Raji (cell line): ENCODE results near the gene IFNA14.
"Not testable (repeated sequence)": the region's sequence is repeated elsewhere in the genome, so short reads cannot be mapped to it uniquely, and the experiment has no call there.

Experiments
- POLR2A ChIP-seq: IDR thresholded peaks from 2 replicates; pipeline ENCODE4 v1.6.1; 2011; ENCODE audit warnings: low read depth, low read length, control low read depth; ENCODE audit not compliant: insufficient read depth

The IFNA14 gene

GRCh38 chr9:21234153-21234687 lies 5.6 kb downstream of the IFNA14 start:
- no peak for TF ChIP-seq POLR2A

- TF ChIP-seq POLR2A: no peak
These were observed 6.5 kb downstream of the IFNA14 start for GRCh38 chr9:21233258-21233657.

- TF ChIP-seq POLR2A: no peak
These were observed 11.7 kb downstream of the IFNA14 start, which contains the start of gene IFNA17 for GRCh38 chr9:21228122-21228521. TSS of gene IFNA17 (minus strand) at chr9:21228222. CDS start at chr9:21228173, 49 bp downstream.

GRCh38 chr9:21217211-21217610 lies 22.6 kb downstream of the IFNA14 start, which contains the start of gene IFNA16:
TSS of gene IFNA16 (minus strand) at chr9:21217311. CDS start at chr9:21217305, 6 bp downstream.
- TF ChIP-seq POLR2A: not testable (repeated sequence)

GRCh38 chr9:21210311-21210710 lies 29.5 kb downstream of the IFNA14 start:
- no peak for TF ChIP-seq POLR2A

GRCh38 chr9:21207043-21207442 lies 32.8 kb downstream of the IFNA14 start, which contains the start of gene IFNA10:
TSS of gene IFNA10 (minus strand) at chr9:21207143. CDS start at chr9:21207097, 46 bp downstream.
- not testable (repeated sequence) for TF ChIP-seq POLR2A

- no peak for TF ChIP-seq POLR2A
These were observed 34.6 kb downstream of the IFNA14 start for GRCh38 chr9:21205204-21205603.

- TF ChIP-seq POLR2A: not testable (repeated sequence)
These were observed 37.7 kb downstream of the IFNA14 start, which contains the start of gene IFNA7 for GRCh38 chr9:21202105-21202504. TSS of gene IFNA7 (minus strand) at chr9:21202205. CDS start at chr9:21202165, 40 bp downstream.
